Stimulated activated CD8-positive, alpha-beta memory T cell treated with anti-CD3 and anti-CD28 coated beads, Interleukin-15, amount 100 ng/mL, for 48 hours (primary cell): Measurements from ENCODE around the gene GCH1.
"Not testable (repeated sequence)": the region's sequence is repeated elsewhere in the genome, so short reads cannot be mapped to it uniquely, and the experiment has no call there.

Experiments used
- DNase-seq, 2 donors: peaks; one replicate each; pipeline ENCODE4 v3.0.0-alpha.2; 2020; ENCODE audit warnings: low read depth in 2 of 2

The GCH1 gene

DNA sequence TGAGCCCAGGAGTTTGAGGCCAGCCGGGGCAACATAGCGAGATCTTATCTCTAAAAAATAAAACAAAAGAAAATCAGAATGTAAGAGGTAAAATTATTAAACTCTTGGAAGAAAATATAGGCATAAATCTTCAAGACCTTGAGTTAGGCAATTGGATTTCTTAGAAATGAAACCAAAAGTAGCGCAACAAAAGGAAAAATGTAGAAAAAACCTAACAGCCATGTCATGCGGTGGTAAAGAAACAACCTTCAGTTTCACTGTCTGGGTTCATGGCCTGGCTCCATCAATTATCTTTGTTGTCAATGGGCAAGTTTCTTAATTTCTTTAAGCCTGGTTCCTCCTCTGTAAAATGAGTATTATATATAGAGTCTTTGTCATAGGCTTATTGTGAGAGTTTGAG lies 5.6 kb upstream of the GCH1 start:
- no peak for DNase-seq

DNA sequence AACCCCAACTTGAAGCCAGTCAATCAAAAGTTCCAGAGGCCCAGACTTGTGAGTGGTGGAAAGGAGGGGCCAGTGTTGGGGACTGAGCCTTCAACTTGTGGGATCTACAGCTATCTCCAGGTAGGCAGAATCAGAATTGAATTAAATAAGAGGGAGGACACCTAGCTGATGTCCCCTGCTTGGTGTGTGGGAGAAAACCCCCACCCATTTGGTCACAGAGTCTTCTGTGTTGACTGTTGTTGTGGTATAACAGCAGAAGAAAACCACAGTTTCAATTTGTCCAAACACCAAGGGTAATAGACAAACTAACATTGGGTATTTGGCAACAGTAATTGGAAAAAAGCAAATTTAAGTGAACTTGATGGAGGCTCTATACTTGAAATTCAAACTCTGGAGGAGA lies 3.4 kb upstream of the GCH1 start:
- no peak for DNase-seq

- peak; percentile 75 for DNase-seq
Measured at GRCh38 chr14:54902143-54902520, 494 bp downstream of the GCH1 start.

DNA sequence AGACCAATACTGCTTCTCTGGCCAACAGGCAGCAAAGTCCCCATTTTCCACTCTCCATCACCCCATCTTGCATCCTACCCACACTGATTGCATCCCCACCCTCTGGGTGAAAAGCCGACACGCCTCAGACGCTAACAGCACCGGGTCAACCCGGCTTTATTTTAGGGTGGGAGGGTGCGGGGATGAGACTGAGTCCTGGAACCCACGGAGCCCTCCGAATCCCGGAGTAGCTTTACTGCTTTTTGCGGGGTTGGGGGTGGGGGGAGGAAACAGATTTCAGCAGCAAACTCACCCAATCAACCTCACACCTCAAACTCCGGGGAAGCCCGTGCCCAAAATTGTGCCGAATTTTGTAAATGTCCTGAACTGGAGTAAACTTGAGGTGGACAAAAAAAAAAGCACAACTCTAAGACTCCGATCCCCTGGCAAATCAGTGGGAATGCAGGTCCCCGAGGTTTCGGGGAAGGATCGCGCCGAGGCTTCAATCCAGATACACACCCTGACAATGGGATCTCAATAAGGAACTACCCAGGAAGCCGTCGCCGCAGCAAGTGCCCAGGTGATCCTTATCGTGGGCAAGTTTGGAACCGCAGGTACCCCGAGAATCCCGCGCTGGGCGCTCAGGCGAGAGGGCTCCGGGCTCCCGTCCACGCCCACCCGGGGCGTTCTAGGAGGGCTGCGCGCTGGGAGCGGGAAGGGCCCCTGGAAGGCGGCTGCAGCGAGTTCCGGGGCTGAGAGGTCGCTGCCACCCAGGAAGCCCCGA lies 1.1 kb downstream of the GCH1 start:
- DNase-seq = no peak

DNA sequence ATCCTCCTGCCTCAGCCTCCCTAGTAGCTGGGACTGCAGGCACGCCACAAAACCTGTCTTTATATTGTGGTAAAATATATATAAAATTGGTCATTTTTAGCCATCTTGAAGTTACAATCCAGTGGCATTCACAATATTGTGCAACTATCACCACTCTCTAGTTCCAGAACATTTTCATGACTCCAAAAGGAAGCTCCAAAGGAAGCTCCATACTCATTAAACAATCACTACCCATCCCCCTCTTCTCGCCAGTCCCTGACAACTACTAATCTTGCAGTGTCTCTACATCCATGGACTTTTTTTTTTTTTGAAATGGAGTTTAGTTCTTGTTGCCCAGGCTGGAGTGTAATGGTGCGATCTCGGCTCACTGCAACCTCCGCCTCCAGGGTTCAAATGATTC lies 3.1 kb downstream of the GCH1 start:
- no peak for DNase-seq

DNA sequence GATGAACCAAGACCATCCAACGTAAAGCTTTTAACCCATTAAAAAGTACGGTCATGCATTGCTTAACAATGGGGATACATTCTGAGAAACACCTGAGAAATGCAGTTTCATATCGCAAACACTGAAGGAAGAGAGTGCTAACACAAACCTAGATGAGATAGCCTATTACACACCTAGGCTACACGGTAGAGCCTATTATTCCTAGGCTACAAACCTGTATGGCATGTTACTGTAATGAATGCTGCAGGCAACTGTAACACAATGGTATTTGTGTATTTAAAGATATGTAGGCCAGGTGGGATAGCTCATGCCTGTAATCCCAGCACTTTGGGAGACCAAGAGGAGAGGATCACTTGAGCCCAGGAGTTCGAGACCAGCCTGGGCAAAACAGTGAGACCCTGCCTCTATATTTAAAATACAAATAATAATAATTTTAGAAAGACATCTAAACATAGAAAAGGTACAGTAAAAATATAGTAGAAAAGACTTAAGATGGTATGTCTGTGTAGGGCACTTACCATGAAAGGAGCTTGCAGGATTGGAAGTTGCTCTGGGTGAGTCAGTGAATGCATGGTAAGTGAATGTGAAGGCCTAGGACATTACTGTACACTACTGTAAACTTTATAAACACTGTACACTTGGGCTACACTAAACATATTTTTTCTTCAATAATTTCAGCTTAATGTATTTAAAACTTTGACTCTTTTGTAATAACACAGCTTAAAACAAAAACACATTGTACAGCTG lies 4.6 kb downstream of the GCH1 start:
- DNase-seq = not testable (repeated sequence)

DNA sequence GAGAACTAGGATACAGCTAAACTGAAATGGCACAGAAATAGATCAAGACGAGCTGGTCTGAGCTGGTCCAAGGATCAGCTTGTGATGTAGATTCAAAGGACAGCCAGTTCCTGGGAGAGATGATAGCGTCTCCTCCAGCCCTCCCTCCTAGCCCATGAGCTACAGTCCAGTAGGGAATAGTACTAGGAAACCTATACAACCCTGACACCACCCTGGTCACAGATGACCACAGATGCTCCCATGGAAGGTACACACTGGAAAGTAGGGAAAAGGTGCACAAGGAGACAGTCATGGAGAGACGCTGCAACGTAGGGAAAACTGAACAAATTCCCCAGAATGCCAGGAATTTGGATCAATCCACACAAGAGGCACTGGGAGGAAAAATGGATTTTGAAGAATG lies 6.9 kb downstream of the GCH1 start:
- DNase-seq = no peak

GRCh38 chr14:54894995-54895394 lies 7.6 kb downstream of the GCH1 start:
- DNase-seq = no peak

- DNase-seq = no peak
Measured at GRCh38 chr14:54893151-54893760, 9.4 kb downstream of the GCH1 start.

- DNase-seq = no peak
Measured at GRCh38 chr14:54891471-54892245, 11.0 kb downstream of the GCH1 start.

- DNase-seq = no peak
Measured at GRCh38 chr14:54890788-54891187, 11.8 kb downstream of the GCH1 start.

GRCh38 chr14:54889919-54890318 lies 12.7 kb downstream of the GCH1 start:
- DNase-seq = no peak

DNA sequence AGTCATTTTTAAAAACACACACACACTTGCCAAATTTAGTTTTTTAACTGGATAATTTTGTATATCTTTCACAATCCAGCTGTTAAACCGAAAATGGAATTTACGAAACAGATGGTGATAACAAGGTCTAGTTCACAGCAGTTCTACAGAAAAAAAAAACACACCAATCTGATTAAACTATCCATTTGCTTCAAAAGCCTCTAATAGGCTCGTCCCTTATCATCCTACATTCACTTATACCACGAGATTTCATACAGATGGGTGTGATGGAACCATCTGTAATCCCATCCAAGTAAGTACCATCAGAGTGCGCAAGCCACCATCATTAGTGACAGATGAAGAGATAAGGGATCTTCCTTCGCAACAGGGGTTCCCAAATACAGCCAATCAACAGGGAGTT lies 20.1 kb downstream of the GCH1 start:
- DNase-seq = no peak

DNA sequence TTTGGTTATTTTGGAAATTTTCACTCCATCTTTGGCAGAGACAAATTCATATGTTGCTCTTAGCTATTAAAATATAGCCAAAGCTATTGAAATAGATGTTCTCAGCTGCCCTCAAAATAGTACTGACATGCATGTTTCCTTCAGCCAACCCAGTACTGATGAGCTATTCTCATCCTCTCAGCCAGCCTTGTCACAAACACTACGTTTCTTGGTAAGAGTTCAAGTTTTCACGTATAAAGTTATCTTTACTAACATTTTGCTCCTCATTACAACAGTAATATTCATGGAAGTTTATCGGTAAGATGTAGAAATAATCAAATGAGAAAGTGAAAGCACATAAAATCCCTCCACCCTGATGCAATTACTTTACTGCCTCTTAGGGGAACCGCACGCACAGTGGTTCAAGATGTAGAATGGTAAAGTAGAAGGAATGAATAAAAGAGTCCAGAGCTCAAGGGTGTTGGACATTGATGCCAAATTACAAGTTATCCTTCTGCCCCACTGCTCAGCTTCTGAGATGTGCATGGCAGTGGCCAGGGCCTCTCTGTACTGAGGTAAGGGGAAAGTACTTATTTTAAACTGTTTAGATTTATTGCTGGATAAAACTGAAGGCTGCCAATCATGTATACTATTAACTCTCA lies 20.7 kb downstream of the GCH1 start:
- no peak for DNase-seq

GRCh38 chr14:54881235-54881760 lies 21.3 kb downstream of the GCH1 start:
- no peak for DNase-seq

GRCh38 chr14:54877703-54878021 lies 25.0 kb downstream of the GCH1 start:
- DNase-seq = no peak

DNA sequence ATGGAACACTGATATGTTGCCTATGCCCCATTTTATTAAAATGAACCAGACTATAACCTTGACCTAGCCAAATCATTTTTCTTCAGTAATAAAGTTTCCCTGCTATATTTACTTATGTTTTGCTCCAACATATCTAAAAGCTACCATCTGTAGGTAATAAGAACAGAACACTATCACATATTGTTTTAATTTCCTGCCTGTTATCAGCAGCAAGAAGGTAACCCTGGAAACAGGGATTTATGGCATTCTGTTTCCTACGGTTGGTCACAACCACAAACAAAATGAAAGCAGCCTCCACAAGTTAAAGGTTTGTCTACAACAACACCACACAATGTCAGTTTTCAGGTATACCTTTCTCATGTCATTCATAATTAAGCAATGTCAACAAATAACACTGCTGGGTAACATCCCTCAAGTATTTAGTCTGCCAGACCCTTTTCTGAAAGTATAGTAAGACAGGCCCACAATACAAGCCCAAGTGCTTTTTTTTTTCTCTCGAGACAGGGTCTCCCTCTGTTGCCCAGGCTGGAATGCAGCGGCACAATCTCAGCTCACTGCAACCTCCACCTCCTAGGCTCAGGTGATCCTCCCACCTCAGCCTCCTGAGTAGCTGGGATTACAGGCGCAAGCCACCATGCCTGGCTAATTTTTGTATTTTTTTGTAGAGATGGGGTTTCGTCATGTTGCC lies 25.5 kb downstream of the GCH1 start:
- DNase-seq = no peak

GRCh38 chr14:54875648-54876047 lies 27.0 kb downstream of the GCH1 start:
- DNase-seq = not testable (repeated sequence)

- not testable (repeated sequence) for DNase-seq
Measured at GRCh38 chr14:54870154-54871090, 32.2 kb downstream of the GCH1 start.

GRCh38 chr14:54867011-54867410 lies 35.6 kb downstream of the GCH1 start:
- no peak for DNase-seq
